Measurements from ENCODE around the gene NGDN. TPM values are rescaled to one million over a fixed set of nuclear protein-coding genes. Genes with fewer than 3 reads are reported as not detected.

NGDN gene
- total RNA-seq, 1 experiment from 2014 or later = 24.7 TPM

DNA sequence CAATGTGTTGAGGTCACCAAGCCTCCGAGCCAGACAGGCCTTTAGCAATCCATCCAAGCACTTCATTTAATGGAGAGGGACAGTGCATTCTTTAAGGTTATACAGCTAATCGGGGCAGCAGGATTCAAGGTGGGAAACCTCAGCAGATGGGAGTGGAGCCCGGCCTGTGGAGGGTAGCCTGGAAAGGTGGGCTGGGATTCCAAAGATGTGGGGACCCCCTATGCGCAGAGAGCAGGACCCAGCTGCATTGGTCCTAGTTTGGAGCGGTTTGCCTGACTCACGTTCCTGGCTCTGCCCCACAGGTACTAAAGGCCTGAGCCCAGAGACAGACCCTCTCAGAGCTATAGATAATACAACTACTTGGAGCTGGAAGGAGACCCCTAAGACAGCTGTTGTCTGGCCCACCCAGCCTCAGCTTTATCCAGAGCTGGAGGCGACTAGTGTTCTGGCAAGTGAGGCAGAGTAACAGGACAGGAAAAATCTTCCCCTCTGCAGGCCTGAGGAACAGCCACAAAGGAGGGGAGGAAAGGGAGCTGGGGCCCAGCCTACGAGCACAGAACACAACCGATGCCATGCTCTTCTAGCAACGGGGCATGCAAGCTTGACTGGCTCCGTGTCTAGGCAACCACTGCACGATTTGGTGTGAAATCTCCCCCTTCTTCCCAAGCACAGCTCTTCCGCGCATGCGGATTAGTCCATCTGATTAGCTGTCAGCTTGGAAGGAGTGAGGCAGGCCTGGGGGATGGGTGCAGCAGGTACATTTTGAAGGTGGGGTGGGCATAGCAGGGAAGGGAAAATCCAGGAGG is 33.0 kb upstream of the NGDN start:
- ATAC-seq = no peak
- no TSS peak for BruUV-seq (replicated peaks)
- no peaks in the 10 kb centered on the region; the same call in 1 of the 2 replicates for H3K27me3 ChIP-seq (ENCODE audit: control insufficient read depth, insufficient read depth, low read length)
- ChIA-PET CTCF (no interaction called here), POLR2A (interaction anchor here (0.6 kb wide), 1 partner anchor 487 kb away, joined by 5 read pairs; no protein-coding TSS in a partner anchor)
- TF ChIP-seq REST (IDR thresholded peaks at IDR 0.05; ENCODE audit: insufficient read depth in 1 of 2, low read depth in 2 of 2, low read length in 1 of 2) = no peak
- no peak for TF ChIP-seq TCF7L2 (IDR thresholded peaks at IDR 0.05; ENCODE audit: low read depth, low read length)
- no peak for TF ChIP-seq POLR2AphosphoS5 (IDR thresholded peaks at IDR 0.05; ENCODE audit: low read depth, low read length)
- no peak for TF ChIP-seq SIN3A (IDR thresholded peaks at IDR 0.05; ENCODE audit: borderline replicate concordance, insufficient read depth, low read depth, low read length)
- no peak for TF ChIP-seq CTCF (IDR thresholded peaks at IDR 0.05)
- intact Hi-C loops (cut with micrococcal nuclease; ENCODE audit: unreplicated experiment) = no loop called here
- no peaks in the 10 kb centered on the region for H3K9me3 ChIP-seq (ENCODE audit: control insufficient read depth, insufficient read depth, low read depth, low read length)
- no peaks in the 10 kb centered on the region for H3K36me3 ChIP-seq (ENCODE audit: control insufficient read depth, insufficient read depth, low read length)
- no peak for DNase-seq (ENCODE audit: low read depth, low spot score)
- no peak overlapping the region for H3K4me3 ChIP-seq (ENCODE audit: low read depth in 2 of 2, low read length in 2 of 2)
- no peak overlapping the region for H3K27ac ChIP-seq (ENCODE audit: low read length)
- in situ Hi-C loops (cut with HindIII; ENCODE audit: low pct_unique_long_range_greater_than_20kb, low sequenced_read_pairs) = no loop called here
- H3K4me1 ChIP-seq (ENCODE audit: control insufficient read depth, insufficient read depth, low read length) = no peaks in the 10 kb centered on the region

DNA sequence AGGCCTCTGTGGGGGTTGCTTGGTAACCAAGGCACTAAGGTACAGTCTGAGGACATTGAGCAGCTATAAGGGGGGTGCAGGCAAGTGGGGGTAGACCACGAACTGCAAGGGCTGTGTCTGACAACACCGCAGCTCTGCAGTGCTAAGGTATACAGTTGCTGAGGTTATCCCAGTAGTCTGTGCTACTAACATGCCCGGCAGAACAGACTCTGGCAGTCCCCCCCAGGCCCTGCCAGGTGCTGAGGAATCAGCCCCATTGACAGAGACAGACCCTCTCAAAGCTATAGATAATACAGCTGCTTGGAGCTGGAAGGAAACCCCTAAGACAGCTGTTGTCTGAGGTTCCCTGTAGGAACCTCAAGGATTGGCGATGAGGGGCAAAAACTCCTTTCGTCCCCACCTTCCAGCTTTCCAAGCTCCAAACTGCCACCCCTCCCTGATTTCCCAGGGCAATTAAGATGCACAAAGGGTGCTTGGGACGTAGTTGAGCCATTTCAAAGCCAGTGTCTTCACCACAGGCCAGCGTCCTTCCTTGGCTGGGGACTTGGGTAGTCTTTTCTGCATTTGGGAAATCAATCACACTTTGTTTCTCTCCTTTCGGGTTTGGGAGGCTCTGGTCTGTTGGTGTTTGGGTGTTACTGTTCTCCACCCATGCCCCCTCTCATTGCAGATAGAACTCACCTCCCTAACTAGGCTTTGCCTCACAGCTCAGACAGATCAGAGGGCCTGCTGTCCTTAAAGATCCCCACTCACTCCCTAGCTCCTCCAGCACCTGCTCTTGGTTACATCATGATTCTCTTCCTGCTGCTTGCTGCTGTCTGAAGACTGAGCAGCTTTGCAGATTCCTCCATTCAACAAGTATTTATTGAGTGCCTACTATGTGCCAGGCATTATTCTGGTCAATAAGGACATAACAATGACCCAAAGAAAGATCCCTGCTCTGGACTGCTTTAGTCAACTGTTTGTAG is 32.1 kb upstream of the NGDN start:
- H3K9me3 ChIP-seq (ENCODE audit: control insufficient read depth, insufficient read depth, low read depth, low read length) = no peaks in the 10 kb centered on the region
- DNase-seq (ENCODE audit: low read depth, low spot score) = no peak
- ChIA-PET CTCF (no interaction called here), POLR2A (no interaction called here)
- in situ Hi-C loops (cut with HindIII; ENCODE audit: low pct_unique_long_range_greater_than_20kb, low sequenced_read_pairs) = no loop called here
- H3K4me3 ChIP-seq (ENCODE audit: low read depth in 2 of 2, low read length in 2 of 2) = no peak overlapping the region
- no peak for ATAC-seq
- no peaks in the 10 kb centered on the region; the same call in 1 of the 2 replicates for H3K27me3 ChIP-seq (ENCODE audit: control insufficient read depth, insufficient read depth, low read length)
- H3K36me3 ChIP-seq (ENCODE audit: control insufficient read depth, insufficient read depth, low read length) = no peaks in the 10 kb centered on the region
- H3K27ac ChIP-seq (ENCODE audit: low read length) = no peak overlapping the region
- BruUV-seq (replicated peaks) = no TSS peak
- TF ChIP-seq REST (IDR thresholded peaks at IDR 0.05; ENCODE audit: insufficient read depth in 1 of 2, low read depth in 2 of 2, low read length in 1 of 2) (no peak), TCF7L2 (IDR thresholded peaks at IDR 0.05; ENCODE audit: low read depth, low read length) (no peak), SIN3A (IDR thresholded peaks at IDR 0.05; ENCODE audit: borderline replicate concordance, insufficient read depth, low read depth, low read length) (no peak), POLR2AphosphoS5 (IDR thresholded peaks at IDR 0.05; ENCODE audit: low read depth, low read length) (no peak), CTCF (IDR thresholded peaks at IDR 0.05) (no peak)
- intact Hi-C loops (cut with micrococcal nuclease; ENCODE audit: unreplicated experiment) = no loop called here
- no peaks in the 10 kb centered on the region for H3K4me1 ChIP-seq (ENCODE audit: control insufficient read depth, insufficient read depth, low read length)

Measured in Panc1 (cell line).